AG10803 (cell line): ENCODE data around the gene TENM3.

Source experiments
- DNase-seq: peaks from one replicate; pipeline ENCODE4 v3.0.0; 2010; ENCODE audit warnings: low read depth
- H3K4me3 ChIP-seq: 2 replicates; pipeline ENCODE4 v1.5.1; 2011; ENCODE audit warnings: mild to moderate bottlenecking, low read length, control low read depth
- TF ChIP-seq, protein P1 (sequence below): conservative IDR thresholded peaks from 2 replicates; pipeline ENCODE4 v1.5.1; 2011; ENCODE audit warnings: mild to moderate bottlenecking, low read length, control low read depth, inconsistent platforms

The TENM3 gene

DNA sequence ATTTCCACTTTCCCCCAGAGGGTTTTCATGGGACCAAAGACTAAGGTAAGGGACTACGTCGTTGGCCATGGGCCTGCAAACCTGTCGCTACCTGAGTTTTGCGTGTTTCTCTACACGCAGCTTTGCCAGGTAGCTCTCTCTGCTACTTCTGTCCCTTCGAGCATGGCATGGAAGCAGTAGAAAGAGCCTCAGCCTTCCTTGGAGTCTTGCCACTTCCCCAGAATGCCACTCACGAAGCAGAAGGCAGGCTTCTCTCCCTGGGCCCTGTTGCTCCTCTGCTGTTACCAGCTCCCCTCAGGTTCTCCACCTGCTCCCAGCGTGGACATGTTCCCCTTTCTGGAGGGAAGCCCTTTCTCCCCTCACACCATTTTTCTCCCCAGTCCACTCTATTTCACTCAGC is 381.1 kb downstream of the TENM3 start:
- no peak for DNase-seq
- H3K4me3 ChIP-seq, result no peak overlapping the region
- TF ChIP-seq, protein P1, sequence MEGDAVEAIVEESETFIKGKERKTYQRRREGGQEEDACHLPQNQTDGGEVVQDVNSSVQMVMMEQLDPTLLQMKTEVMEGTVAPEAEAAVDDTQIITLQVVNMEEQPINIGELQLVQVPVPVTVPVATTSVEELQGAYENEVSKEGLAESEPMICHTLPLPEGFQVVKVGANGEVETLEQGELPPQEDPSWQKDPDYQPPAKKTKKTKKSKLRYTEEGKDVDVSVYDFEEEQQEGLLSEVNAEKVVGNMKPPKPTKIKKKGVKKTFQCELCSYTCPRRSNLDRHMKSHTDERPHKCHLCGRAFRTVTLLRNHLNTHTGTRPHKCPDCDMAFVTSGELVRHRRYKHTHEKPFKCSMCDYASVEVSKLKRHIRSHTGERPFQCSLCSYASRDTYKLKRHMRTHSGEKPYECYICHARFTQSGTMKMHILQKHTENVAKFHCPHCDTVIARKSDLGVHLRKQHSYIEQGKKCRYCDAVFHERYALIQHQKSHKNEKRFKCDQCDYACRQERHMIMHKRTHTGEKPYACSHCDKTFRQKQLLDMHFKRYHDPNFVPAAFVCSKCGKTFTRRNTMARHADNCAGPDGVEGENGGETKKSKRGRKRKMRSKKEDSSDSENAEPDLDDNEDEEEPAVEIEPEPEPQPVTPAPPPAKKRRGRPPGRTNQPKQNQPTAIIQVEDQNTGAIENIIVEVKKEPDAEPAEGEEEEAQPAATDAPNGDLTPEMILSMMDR, result no peak

DNA sequence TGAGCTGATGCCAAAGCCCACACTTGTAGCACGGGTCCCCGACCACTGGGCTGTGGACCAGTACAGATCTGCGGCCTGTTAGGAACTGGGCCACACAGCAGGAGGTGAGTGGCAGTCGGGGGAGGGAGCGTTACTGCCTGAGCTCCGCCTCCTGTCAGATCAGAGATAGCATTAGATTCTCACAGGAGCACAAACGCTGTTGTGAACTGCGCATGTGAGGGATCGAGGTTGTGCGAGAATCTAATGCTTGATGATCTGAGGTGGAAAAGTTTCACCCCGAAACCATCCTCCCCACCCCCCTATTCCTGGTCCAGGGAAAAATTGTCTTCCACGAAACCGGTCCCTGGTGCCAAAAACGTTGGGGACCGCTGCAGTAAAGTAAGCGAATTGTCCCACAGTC is 382.0 kb downstream of the TENM3 start:
- no peak for DNase-seq
- no peak overlapping the region for H3K4me3 ChIP-seq
- TF ChIP-seq, protein P1, result no peak

DNA sequence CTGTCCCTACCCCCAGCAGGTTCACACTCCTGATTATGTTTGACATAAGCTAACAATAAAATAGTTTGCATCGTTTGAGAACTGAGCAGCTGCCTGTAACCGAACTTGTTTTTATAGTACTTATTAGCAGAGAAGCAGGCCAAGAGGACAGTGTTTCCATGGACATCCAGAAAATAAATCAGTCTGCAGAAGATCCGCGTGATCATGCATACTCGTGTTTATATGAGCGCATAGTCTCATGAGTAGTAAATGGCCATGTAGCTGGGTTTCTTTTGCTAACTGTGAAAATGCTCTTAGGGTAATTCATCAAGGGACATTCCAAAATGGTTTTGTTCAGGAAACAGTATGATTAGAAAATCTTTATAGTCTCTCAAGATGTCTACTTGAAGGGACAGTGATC is 384.8 kb downstream of the TENM3 start:
- DNase-seq, result no peak
- H3K4me3 ChIP-seq, result no peak overlapping the region
- TF ChIP-seq, protein P1, result no peak

DNA sequence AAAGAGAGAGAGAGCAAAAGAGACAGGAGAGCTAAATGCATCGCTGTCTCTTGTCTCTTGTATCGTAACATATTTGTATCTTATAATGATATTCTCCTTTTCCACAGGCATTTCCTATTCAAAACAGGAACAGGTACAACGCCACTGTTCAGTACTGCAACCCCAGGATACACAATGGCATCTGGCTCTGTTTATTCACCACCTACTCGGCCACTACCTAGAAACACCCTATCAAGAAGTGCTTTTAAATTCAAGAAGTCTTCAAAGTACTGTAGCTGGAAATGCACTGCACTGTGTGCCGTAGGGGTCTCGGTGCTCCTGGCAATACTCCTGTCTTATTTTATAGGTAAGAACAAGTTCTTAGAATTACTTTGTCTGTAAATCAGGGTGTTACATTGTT is 385.3 kb downstream of the TENM3 start:
- TF ChIP-seq, protein P1, result no peak
- DNase-seq, result no peak

DNA sequence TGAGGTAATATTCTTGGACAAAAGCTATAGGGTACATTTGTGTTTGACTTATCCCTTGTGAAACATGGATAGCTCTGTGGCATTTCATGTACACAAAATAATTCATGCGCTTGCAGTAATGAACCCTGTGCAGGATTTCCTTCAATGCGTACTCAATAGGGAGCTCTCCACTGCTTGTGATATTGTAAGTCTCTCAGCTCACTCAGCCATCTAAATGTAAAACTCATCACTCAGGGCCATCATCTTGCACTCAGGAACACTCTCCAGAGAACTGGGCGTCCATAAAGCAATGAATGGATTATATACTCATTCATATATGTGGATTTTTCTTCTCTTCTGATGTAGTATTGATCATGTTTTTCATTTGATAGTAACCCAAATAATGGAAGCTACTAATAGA is 385.9 kb downstream of the TENM3 start:
- no peak for DNase-seq
- H3K4me3 ChIP-seq, result no peak overlapping the region
- TF ChIP-seq, protein P1, result no peak

More for the DNA sequence above, 385.3 kb downstream of the TENM3 start:
- no peak overlapping the region for H3K4me3 ChIP-seq

DNA sequence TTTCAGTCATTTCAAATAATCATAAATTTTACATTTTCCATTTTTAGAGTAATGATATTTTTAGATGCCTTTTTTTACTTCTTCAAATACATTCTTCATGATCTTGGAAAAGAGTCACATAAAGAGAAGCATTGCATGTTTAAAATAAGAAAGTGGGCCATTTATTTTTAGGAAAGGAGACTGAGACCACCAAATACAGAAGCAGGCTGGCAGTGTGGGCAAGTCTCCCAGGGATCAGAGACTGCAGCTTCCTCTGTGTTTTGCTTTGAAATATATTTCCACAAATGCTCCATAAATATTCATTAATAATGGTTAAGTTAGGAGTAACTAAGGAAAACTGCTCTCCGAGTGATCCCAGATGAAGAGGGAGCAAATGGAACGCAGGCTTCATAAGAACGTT is 397.3 kb downstream of the TENM3 start:
- TF ChIP-seq, protein P1, result no peak
- no peak for DNase-seq
- no peak overlapping the region for H3K4me3 ChIP-seq

DNA sequence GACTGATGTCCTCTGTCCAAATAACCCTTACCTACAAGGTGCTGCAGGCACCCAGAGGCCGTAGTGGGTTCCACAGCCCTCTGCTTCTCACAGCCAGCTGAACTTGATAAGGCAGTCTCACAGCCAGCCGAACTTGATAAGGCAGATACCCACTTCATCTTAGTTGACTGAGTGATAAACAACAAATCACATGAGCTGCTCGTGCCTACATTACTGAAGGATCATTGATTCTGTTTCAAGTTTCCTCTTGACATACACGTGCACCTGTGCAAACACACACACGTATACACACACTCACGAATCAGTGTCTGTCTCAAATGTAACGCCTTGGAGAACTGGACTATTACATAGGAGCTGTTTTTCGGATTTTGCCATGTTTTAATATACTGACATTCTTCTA is 397.7 kb downstream of the TENM3 start:
- TF ChIP-seq, protein P1, result no peak
- no peak overlapping the region for H3K4me3 ChIP-seq
- DNase-seq, result no peak
